Neutrophil (primary cell): ENCODE measurements around the gene SLFN12L.
A peak's percentile ranks its signal among the peaks of the same experiment; 100 is the strongest.
"Not testable (repeated sequence)": the region's sequence is repeated elsewhere in the genome, so short reads cannot be mapped to it uniquely, and the experiment has no call there.

Experiments
- H3K27ac ChIP-seq: fragments of 200-600 bp; sonication (generic); 2 replicates; pipeline ENCODE4 v1.5.1; 2016; ENCODE audit warnings: mild to moderate bottlenecking, moderate library complexity
- H3K27me3 ChIP-seq: fragments of 200-600 bp; sonication (generic); 2 replicates; pipeline ENCODE4 v1.6.0; 2016; ENCODE audit warnings: mild to moderate bottlenecking
- H3K36me3 ChIP-seq: fragments of 200-600 bp; sonication (generic); 2 replicates; pipeline ENCODE4 v1.5.1; 2017
- H3K4me1 ChIP-seq, 2 experiments: fragments of 200-600 bp in 1 of 2; sonication (generic) in 1 of 2; 1 replicate in 1 of 2; 2 replicates in 1 of 2; pipeline versions ENCODE4 v1.5.1 to v1.6.1; 2013 to 2016; ENCODE audit warnings: low read depth in 1 of 2, low read length in 1 of 2, mild to moderate bottlenecking in 1 of 2, moderate library complexity in 1 of 2; ENCODE audit not compliant: control insufficient read depth in 1 of 2, insufficient read depth in 1 of 2
- H3K4me3 ChIP-seq, 2 experiments: fragments of 200-600 bp in 1 of 2; sonication (generic) in 1 of 2; 1 replicate in 1 of 2; 2 replicates in 1 of 2; pipeline ENCODE4 v1.5.1; 2013 to 2016; ENCODE audit warnings: low read depth in 1 of 2, low read length in 1 of 2, mild to moderate bottlenecking in 1 of 2, moderate library complexity in 1 of 2
- H3K9me3 ChIP-seq: fragments of 200-600 bp; sonication (generic); 2 replicates; pipeline ENCODE4 v1.5.1; 2016
- TF ChIP-seq, protein P1 (sequence below): fragments of 200-600 bp; sonication (generic); IDR thresholded peaks from 2 replicates; pipeline ENCODE4 v1.5.1; 2016; ENCODE audit warnings: antibody characterized with exemption

Gene SLFN12L

DNA sequence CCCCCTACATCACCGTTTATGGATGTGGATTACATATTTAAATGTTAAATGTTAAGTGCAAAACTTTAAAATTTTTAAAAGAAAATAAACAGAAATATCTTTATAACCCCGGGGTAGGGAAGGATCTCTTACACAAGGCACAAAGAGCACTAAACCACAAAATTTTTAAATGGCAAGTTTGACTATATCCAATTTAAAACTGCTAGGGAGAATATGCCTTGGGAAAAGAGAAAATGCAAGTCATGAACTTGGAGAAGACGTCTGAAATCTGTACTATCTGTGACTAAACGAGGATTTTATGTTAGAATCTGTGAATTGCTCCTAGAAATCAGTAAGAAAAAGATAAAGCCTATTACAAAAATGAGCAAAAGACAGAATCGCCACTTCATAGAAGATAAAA, 60.2 kb downstream of the SLFN12L start:
- Histone ChIP-seq H3K4me3 (no peak overlapping the region), H3K27ac (no peak overlapping the region), H3K9me3 (no peaks in the 10 kb centered on the region), H3K27me3 (peaks cover 57% of the 10 kb centered on the region), H3K36me3 (no peaks in the 10 kb centered on the region), H3K4me1 (no peaks in the 10 kb centered on the region)
- TF ChIP-seq, protein P1, sequence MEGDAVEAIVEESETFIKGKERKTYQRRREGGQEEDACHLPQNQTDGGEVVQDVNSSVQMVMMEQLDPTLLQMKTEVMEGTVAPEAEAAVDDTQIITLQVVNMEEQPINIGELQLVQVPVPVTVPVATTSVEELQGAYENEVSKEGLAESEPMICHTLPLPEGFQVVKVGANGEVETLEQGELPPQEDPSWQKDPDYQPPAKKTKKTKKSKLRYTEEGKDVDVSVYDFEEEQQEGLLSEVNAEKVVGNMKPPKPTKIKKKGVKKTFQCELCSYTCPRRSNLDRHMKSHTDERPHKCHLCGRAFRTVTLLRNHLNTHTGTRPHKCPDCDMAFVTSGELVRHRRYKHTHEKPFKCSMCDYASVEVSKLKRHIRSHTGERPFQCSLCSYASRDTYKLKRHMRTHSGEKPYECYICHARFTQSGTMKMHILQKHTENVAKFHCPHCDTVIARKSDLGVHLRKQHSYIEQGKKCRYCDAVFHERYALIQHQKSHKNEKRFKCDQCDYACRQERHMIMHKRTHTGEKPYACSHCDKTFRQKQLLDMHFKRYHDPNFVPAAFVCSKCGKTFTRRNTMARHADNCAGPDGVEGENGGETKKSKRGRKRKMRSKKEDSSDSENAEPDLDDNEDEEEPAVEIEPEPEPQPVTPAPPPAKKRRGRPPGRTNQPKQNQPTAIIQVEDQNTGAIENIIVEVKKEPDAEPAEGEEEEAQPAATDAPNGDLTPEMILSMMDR, result no peak

DNA sequence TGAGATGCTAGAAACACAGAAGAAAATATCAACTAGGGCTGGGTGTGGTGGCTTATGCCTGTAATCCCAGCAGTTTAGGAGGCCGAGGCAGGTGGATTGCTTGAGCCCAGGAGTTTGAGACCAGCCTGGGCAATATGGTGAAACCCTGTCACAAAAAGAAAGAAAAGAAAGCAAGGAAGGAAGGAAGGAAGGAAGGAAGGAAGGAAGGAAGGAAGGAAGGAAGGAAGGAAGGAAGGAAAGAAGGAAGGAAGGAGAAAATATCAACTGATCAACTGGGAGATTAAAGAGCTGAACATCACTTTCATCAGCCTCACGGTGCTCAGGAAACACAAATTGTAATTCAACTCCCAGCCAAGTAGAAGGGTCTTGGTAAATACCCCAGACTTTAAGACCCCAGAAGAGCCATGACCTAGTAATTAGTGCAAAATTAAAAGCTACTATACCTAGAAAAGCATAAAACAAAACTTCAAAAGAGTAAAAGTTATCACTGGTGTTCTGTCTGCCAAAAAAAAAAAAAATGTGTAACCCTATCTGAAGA, 61.1 kb downstream of the SLFN12L start:
- TF ChIP-seq, protein P1, result no peak
- Histone ChIP-seq H3K36me3 (no peaks in the 10 kb centered on the region), H3K4me1 (no peaks in the 10 kb centered on the region), H3K27me3 (peaks cover 52% of the 10 kb centered on the region), H3K4me3 (no peak overlapping the region), H3K27ac (no peak overlapping the region), H3K9me3 (no peaks in the 10 kb centered on the region)

DNA sequence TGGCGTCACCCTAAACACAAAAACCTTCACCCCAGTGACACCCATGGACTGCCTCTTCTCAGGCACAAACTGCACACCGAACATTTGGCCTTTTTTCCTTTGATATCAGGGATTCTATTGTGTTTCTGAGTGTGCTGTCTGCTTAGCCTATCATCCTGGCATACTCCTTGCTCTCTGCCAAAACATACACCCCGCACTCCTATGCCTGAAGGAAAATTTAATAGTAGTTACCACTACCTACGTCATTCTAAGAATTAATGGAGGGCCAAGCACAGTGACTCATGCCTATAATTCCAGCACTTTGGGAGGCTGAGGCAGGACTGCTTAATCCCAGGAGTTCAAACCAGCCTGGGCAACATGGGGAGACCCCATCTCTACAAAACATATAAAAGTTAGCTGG, 69.0 kb downstream of the SLFN12L start:
- Histone ChIP-seq H3K4me1 (no peaks in the 10 kb centered on the region), H3K4me3 (no peak overlapping the region), H3K36me3 (no peaks in the 10 kb centered on the region), H3K9me3 (no peaks in the 10 kb centered on the region), H3K27me3 (peaks cover 18% of the 10 kb centered on the region), H3K27ac (no peak overlapping the region)
- TF ChIP-seq, protein P1, result no peak

DNA sequence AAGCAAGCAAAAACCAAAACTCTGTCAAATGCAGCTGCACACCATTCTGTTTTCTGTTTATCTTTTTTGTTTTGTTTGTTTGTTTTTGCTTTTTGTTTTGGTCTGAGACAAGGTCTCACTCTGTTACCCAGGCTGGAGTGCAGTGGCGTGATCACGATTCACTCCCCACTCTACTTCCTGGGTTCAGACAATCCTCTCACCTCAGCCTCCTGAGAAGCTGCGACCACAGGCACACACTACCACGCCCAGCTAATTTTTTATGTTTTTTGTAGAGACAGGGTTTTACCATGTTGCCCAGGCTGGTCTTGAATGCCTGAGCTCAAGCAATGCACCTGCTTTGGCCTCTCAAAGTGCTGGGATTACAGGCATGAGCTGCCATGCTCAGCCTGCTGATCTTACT, 69.7 kb downstream of the SLFN12L start:
- TF ChIP-seq, protein P1, result no peak
- Histone ChIP-seq H3K4me1 (no peaks in the 10 kb centered on the region), H3K4me3 (no peak overlapping the region), H3K9me3 (no peaks in the 10 kb centered on the region), H3K27me3 (peaks cover 25% of the 10 kb centered on the region), H3K27ac (no peak overlapping the region), H3K36me3 (no peaks in the 10 kb centered on the region)

DNA sequence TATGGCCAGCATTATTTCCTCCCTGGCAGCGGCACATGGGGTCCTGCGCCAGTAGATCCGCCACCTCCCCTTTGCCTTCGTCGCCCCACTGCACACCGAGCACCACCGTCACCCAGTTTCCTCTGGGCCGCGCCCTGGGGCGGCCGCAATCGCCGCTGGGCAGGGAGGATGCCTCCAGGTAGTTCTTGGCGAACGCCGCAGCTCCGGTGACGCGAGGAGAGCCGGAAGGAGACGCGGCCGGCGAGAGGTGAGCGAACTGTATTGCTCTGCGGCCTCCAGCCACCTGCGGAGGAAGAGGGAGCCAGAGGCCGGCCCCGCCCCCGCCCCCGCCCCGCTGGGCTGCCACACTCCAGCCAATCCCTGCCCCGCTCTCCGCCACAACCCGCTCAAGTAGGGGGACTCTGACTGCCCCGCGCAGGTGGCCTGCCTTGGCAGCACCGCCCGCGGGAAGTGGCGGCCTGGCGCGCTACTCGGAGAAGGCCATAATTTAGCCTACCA, 77.1 kb downstream of the SLFN12L start:
- Histone ChIP-seq H3K27me3 (peaks cover 85% of the 10 kb centered on the region), H3K4me3 (peak overlapping the region; percentile 29 to 56), H3K4me1 (peaks cover 6 to 7% of the 10 kb centered on the region in 2 experiments), H3K9me3 (no peaks in the 10 kb centered on the region), H3K36me3 (no peaks in the 10 kb centered on the region), H3K27ac (no peak overlapping the region)
- TF ChIP-seq, protein P1, result no peak

DNA sequence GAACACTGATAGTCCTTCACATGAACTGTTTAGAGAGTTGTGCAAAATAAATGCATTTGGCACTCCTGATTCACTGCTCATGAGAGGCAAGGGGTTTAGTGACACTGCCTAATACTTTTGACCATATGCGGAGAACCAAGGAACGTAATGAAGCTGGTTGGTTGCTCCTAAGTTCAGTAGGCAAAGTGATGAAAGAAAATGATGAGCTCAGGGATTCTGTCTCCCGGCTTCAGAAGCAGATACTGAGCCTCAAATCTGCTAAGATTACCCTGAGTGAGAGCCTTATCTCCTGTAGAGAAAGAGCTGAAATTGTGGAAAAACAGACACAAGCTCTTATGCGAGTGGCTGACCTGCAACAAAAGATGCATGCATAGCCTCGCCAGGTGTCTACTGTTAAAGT, 83.4 kb downstream of the SLFN12L start:
- H3K27me3 ChIP-seq, result peaks cover 77% of the 10 kb centered on the region
- H3K36me3 ChIP-seq, H3K27ac ChIP-seq, H3K9me3 ChIP-seq, H3K4me1 ChIP-seq, H3K4me3 ChIP-seq: not testable (repeated sequence)
